SW 1271 (cell line): Measurements from ENCODE around the gene ANKS1B.
A peak's percentile ranks its signal among the peaks of the same experiment; 100 is the strongest.
"Not testable (repeated sequence)": the region's sequence is repeated elsewhere in the genome, so short reads cannot be mapped to it uniquely, and the experiment has no call there.

Experiments
- DNase-seq, 2 experiments: peaks; one replicate each; lab custom pipeline; 2025; lab: John Stamatoyannopoulos, UW

ANKS1B gene

DNA sequence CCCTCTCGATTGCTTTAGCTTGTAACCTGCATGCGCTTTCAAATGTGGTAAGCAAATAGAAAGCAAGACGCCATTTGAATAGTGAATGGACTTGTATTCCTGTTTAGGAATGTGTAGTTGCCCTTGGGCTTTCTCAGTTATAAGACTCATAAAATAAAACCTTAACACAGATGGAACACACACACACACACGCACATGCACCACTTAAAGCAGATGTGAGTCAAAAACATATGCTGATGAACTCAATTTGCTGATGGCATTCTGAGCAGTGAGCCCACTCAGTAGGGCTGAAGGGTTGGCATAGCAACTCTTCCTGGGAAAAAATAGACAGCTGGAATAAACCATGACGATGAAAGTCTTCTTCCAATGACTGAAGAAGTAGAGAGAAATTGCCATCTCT is 979.1 kb downstream of the ANKS1B start:
- no peak for DNase-seq

DNA sequence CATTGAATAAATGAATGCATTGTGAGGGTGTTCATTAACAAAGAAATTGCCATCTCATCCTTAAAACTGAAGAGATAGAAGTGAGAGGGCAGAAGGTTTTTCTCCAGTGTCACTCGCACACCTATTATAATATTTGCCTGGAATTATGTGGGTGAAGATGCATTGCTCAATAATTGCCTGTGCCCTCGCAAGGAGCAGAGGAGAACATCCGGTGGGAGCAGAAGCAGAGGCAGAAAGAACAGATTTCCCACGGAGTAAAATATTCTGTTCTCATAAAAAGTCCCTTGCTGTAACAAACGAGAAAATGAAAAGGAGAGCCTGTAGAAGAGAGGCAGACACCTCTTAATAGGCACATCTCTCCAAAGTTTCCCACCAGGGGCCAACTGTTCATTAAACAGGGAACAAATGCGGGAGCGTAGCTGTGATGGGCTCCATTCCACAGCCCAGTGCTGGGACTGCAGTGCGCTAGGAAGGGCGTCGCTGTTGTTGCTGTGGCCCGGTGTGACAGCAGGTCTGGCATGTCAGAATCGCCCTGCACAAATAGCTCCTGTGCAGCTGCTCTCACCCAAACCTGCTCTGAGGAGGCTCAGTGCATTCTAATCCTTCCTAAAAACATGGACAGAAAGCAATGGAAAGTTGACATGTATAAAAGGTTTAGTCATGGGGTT is 979.8 kb downstream of the ANKS1B start:
- DNase-seq, result no peak

GRCh38 chr12:99002731-99003130 is 982.0 kb downstream of the ANKS1B start:
- DNase-seq, result no peak

- DNase-seq, result no peak
Observed at GRCh38 chr12:99002156-99002555, 982.6 kb downstream of the ANKS1B start.

DNA sequence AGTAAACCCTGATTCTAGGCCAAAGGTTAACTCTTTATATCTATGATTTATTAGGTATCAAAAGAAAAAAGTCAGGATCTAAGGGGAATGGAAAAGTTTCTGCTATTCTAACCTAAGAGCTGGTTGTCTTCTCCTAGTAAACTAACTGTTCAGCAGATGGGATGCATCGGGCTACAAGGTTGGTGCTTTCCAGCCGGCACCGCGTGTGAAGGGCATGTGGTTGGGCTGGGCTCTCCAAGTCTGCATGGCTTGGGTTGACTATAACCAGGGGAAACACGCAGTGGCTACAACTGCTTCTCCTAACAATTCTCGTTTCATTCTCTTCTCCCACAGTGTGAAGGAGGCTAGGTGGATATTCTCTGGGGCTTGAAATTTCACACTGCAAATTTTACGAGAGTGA is 985.2 kb downstream of the ANKS1B start:
- DNase-seq, result no peak

GRCh38 chr12:98998697-98999299 is 985.9 kb downstream of the ANKS1B start:
- peak in 1 of 2 experiments; percentile 60 for DNase-seq

DNA sequence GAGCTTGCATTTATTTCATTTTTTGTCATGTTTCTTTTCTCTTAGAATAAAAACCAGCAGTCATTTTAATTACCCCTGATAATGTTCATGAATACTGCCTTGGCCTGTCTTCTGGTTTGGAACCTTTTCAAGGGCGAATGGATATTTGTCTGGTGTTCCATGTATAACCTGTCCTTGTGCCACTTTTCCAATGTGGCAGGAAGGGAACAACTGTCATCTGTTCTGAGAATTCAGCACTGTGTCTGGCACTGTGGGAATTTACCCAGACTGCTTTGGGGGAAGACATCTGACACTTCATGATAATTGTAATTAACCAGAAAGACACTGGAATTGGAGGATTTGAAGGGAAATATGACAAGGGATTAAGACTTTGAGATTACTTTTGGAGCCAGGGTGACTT is 986.8 kb downstream of the ANKS1B start:
- no peak for DNase-seq

GRCh38 chr12:98990648-98991047 is 994.1 kb downstream of the ANKS1B start:
- DNase-seq, result no peak

DNA sequence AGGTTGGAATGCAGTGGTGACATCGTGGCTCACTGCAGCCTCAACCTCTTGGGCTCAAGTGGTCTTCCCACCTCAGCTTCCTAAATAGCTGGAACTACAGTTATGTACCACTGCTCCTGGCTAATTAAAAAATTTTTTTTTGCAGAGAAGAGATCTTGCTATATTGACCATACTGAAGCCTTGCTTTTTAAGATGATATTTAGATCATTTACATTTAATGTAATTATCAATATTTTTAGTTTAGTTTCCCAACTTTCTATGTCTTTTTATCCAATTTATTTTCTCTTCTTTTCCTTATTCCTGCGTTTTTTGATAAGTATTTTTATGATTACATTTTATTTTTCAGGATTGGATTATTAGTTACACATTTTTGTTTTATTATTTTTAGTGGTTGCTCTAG is 999.6 kb downstream of the ANKS1B start:
- DNase-seq, result no peak

DNA sequence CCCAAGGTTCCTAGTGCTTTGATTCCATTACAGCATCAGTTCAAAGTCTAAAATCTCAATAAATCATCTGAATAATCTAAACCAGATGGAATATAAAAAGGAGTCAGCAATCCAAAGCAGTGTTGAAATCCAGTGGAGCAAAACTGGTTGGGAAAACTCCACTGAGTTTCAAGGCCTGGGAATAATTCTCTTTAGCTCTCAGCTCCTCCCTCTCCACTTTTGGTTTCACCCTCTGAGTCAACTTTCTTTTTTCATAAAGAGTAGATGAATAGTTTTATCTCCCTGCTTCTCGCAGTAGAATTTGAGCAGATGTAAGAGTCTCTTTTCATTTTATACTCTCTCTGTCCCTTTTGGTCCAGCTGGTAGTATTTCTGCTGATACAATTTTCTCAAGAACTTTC is 1001.1 kb downstream of the ANKS1B start:
- no peak for DNase-seq

DNA sequence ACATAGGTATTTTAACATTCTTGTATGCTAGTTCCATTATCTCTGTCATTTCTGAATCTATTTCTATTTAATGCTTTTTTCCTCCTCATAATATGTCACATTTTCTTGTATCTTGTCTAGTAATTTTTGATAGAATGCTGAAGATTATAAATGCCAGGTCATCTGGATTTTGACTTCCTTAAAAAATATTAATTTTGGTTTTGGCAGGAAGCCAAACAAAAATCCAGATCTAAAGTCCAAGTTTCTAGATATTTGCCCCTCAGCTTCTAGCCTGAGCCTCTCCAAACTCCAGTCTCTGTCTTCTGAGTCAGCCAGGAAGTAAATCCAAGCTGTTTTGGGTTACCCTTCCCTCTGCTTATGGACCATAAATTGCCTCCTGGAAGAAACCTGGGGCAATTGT is 1004.2 kb downstream of the ANKS1B start:
- DNase-seq, result no peak

DNA sequence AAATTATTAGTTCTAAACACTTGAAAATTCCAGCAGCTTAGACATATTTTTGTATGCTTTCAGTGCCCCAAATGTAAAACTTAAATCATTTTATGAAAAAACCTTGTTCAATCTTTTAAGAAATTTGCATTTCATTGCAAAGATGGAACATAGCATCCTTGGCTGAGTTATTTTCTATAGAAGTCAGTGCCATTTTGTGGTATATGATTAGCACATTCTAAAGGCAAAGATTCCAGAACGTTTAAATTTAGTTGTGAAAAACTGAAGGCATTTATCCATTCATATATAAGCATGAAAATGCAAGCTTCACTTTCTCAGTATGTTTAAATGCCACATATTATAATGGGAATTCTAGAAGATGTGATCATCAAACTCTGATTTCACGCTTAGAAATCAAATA is 1007.5 kb downstream of the ANKS1B start:
- DNase-seq, result no peak

GRCh38 chr12:98974767-98975381 is 1009.9 kb downstream of the ANKS1B start:
- no peak for DNase-seq

DNA sequence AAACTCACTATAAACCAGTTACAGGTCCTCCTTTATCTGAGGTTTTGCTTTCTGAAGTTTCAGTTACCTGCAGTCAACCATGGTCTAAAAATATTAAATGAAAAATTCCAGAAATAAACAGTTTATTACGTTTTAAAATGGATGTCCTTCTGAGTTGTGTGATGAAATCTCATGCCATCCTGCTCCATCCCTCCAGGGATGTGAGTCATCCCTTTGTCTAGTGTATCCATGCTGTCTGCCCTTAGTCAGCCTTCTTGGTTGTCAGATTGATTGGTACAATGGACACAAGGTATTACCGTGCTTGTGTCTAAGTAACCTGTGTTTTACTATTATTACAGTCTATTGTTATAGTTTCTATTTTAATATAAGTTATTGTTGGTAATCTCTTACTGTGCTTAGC is 1011.3 kb downstream of the ANKS1B start:
- DNase-seq, result peak in 1 of 2 experiments; percentile 31

DNA sequence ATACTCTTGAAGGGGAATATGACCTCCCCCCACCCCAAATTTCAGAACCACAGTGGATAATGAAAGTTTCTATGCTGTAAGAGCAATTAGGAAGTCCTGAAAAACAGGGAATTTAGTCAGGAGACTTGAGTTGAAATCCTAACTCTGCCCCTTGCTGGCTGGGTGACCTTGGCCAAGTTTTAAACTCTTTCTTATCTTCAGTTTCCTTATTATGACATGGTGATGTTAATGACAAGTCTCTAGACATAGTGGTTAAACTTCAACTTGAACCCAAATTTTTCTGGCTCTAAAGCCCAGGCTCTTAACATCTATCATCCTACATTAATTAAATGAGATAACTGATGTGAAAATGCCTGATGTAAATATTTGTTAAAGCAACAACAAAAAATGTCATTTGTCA is 1013.8 kb downstream of the ANKS1B start:
- DNase-seq, result no peak

DNA sequence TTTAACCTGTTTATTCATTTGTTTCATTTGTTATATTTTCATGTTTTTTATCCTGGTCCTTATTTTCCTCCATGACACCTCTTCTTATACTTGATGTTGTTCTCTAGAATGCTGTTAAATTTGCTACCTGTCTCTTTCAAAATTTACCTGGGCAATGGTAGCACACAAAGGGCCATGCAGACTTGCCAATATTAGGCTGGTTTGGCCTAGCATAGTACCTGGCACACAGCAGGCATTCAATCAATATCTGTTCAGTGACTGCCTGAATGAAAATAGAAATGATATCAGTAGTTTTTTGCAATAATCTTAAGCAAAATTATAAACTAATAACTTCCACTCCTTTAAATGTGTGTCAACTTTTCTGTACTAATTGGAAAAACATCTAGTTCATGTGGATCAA is 1014.5 kb downstream of the ANKS1B start:
- DNase-seq, result no peak

- no peak for DNase-seq
Observed at GRCh38 chr12:98968896-98969295, 1015.8 kb downstream of the ANKS1B start.

- not testable (repeated sequence) for DNase-seq
Observed at GRCh38 chr12:98957135-98957534, 1027.6 kb downstream of the ANKS1B start.

DNA sequence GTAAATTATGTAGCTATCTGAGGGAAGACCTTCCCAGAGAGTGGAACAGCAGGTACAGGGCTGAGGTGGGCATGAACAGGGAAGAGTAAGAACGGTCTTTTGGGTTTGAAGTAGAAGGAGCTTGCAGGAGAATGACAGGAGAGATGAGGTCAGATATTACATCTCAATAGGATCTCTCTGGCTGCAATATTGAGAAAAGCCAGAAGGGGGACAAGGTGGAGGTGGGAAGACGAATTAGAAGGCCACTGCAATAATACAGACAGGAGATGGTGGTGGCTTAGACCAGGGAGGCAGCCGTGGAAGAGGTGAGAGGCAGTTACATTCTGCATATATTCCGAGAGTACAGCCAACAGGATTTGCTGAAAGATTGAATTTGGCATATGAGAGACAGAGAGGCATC is 1029.5 kb downstream of the ANKS1B start:
- peak in 1 of 2 experiments; percentile 37 for DNase-seq

GRCh38 chr12:98954506-98954905 is 1030.2 kb downstream of the ANKS1B start:
- no peak for DNase-seq

DNA sequence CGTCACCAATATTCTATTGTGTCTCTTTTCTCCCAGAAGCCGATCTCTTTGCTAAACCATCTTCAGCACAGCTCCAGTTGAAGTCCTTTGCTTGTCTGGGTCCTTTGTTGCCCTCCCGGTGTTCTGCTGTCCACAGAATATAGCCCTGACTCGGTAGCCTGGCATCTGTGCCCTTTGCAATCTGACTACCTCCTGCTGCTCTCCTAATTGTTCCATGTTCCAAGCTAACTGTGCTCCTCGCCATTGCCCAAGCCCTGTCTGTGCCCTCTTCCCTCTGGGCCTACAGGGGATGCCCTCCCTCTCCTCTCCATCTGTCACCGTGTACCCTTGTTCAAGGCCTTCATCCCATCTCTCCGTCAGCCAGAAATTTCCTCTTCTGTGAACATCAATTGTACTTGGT is 1033.3 kb downstream of the ANKS1B start:
- no peak for DNase-seq

DNA sequence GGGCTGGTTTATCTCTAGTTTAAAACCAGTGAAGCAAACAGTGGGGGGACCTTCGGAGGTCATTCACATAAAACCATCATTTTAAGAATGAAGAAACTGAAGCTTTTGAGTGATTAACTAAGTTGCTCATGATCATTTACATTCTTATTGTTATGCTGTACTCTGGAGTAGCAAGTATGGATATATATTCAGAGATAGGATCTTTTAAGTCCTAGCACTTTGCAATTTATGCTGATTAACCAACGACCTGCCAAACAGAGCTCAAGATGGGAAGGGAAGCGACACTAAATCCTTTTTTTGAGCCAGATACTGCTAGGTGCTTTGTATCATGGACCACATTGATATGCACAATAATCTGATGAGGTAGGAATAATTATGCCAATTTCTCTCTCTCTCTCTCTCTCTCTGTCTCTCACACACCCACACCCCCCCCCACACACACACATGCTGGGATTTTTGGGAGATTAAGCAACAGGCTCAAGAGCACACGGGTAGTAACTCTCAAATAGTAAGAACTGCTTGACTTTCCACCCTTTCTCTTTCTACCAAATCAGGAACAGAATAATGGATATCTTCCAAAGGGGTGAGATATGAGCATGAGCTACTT is 1036.3 kb downstream of the ANKS1B start:
- no peak for DNase-seq

DNA sequence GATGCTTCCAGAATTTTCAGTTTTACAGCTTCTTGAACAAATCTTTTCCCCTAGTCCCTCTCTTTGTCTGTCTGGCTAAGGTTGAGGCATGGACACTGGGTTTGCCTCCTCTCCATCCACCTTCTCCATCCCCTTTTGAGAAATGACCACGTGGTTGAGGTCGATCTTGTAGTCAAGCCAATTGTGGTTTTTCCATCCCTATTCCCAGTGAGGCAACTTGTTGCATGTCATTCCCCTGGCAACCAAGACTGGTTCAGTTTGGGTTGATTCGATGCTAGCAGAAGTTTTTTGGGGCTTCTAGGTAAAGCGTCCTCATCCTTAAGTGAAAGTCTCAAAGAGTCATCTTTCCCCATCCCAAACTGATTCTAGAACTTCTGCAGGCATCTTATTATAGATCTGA is 1038.9 kb downstream of the ANKS1B start:
- DNase-seq, result no peak
